Dermis microvascular lymphatic vessel endothelial cell (primary cell): ENCODE data around the gene ATF7. TPM values are rescaled to one million over a fixed set of nuclear protein-coding genes. Genes with fewer than 3 reads are reported as not detected.
"Not testable (repeated sequence)": the region's sequence is repeated elsewhere in the genome, so short reads cannot be mapped to it uniquely, and the experiment has no call there.

Experiments
- DNase-seq, 2 donors: peaks; one replicate each; pipeline versions ENCODE4 v3.0.0 to v3.0.0-alpha.2; 2010; ENCODE audit warnings: low read depth in 2 of 2
- total RNA-seq: library from RNA; depleted of rRNA; stranded (reverse); fragments of >200 nt; gene quantifications from 2 replicates; pipeline ENCODE4 v1.2.1, GENCODE V29; 2014

The ATF7 gene
- total RNA-seq, result 8.6 and 10.2 TPM in 2 replicates

GRCh38 chr12:53625946-53626701 lies at the start of gene ATF7:
Gene ATF7 (minus strand): TSS chr12:53626382. CDS start chr12:53601000, 25,382 bp downstream.
- DNase-seq, result peak; percentile 93 to 99

GRCh38 chr12:53674977-53675700 lies 49.0 kb upstream of the ATF7 start:
- no peak for DNase-seq

- DNase-seq, result no peak
These were observed 44.8 kb upstream of the ATF7 start for GRCh38 chr12:53670971-53671370.

- DNase-seq, result no peak
These were observed 44.1 kb upstream of the ATF7 start for GRCh38 chr12:53670308-53670707.

- no peak for DNase-seq
These were observed 40.9 kb upstream of the ATF7 start for GRCh38 chr12:53667080-53667479.

GRCh38 chr12:53664936-53665335 lies 38.8 kb upstream of the ATF7 start:
- no peak for DNase-seq

- DNase-seq, result no peak
These were observed 38.0 kb upstream of the ATF7 start for GRCh38 chr12:53664191-53664590.

- peak in 1 of 2 donors; percentile 4 for DNase-seq
These were observed 33.9 kb upstream of the ATF7 start for GRCh38 chr12:53660041-53660440.

GRCh38 chr12:53659571-53659981 lies 33.4 kb upstream of the ATF7 start:
- no peak for DNase-seq

- DNase-seq, result peak; percentile 32 to 82
These were observed 32.9 kb upstream of the ATF7 start for GRCh38 chr12:53659011-53659551.

GRCh38 chr12:53657041-53657440 lies 30.9 kb upstream of the ATF7 start:
- DNase-seq, result no peak

GRCh38 chr12:53653595-53653994 lies 27.4 kb upstream of the ATF7 start:
- DNase-seq, result no peak

- DNase-seq, result no peak
These were observed 26.2 kb upstream of the ATF7 start for GRCh38 chr12:53652366-53652765.

GRCh38 chr12:53651737-53652136 lies 25.6 kb upstream of the ATF7 start:
- DNase-seq, result no peak

GRCh38 chr12:53646300-53646699 lies 20.1 kb upstream of the ATF7 start:
- not testable (repeated sequence) for DNase-seq

- DNase-seq, result no peak
These were observed 19.0 kb upstream of the ATF7 start for GRCh38 chr12:53645165-53645564.

GRCh38 chr12:53644133-53644532 lies 18.0 kb upstream of the ATF7 start:
- DNase-seq, result no peak

GRCh38 chr12:53643232-53643979 lies 17.2 kb upstream of the ATF7 start:
- no peak for DNase-seq

- no peak for DNase-seq
These were observed 11.9 kb upstream of the ATF7 start for GRCh38 chr12:53638057-53638456.

GRCh38 chr12:53636641-53637040 lies 10.5 kb upstream of the ATF7 start:
- no peak for DNase-seq

GRCh38 chr12:53635708-53636107 lies 9.5 kb upstream of the ATF7 start:
- not testable (repeated sequence) for DNase-seq

GRCh38 chr12:53631721-53632120 lies 5.5 kb upstream of the ATF7 start:
- DNase-seq, result no peak
